ENCODE results near the gene FTL.

DNA sequence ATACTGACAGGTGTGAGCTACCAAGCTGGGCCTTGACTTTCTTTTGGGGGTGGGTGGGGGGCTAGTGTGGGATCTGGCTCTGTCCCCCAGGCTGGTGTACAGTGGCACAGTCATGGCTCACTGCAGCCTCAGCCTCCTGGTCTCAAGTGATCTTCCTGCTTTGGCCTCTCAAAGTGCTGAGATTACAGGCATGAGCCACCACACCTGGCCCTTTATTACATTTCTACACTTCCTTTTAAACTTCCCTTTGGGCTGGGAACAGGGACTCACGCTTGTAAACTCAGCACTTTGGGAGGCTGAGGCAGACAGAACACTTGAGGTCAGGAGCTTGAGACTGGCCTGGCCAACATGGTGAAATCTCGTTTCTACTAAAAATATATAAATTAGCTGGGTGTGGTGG, 12.0 kb downstream of the FTL start:
- TF ChIP-seq, protein P1, sequence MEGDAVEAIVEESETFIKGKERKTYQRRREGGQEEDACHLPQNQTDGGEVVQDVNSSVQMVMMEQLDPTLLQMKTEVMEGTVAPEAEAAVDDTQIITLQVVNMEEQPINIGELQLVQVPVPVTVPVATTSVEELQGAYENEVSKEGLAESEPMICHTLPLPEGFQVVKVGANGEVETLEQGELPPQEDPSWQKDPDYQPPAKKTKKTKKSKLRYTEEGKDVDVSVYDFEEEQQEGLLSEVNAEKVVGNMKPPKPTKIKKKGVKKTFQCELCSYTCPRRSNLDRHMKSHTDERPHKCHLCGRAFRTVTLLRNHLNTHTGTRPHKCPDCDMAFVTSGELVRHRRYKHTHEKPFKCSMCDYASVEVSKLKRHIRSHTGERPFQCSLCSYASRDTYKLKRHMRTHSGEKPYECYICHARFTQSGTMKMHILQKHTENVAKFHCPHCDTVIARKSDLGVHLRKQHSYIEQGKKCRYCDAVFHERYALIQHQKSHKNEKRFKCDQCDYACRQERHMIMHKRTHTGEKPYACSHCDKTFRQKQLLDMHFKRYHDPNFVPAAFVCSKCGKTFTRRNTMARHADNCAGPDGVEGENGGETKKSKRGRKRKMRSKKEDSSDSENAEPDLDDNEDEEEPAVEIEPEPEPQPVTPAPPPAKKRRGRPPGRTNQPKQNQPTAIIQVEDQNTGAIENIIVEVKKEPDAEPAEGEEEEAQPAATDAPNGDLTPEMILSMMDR (IDR thresholded peaks at IDR 0.05), result no peak
- TF ChIP-seq POLR2A (IDR thresholded peaks at IDR 0.05), result no peak
